ENCODE measurements around the gene EIPR1.

EIPR1 gene

GRCh38 chr2:3267869-3268704 is 109.5 kb downstream of the EIPR1 start:
- DNase-seq (ENCODE audit: low read depth), result no peak

DNA sequence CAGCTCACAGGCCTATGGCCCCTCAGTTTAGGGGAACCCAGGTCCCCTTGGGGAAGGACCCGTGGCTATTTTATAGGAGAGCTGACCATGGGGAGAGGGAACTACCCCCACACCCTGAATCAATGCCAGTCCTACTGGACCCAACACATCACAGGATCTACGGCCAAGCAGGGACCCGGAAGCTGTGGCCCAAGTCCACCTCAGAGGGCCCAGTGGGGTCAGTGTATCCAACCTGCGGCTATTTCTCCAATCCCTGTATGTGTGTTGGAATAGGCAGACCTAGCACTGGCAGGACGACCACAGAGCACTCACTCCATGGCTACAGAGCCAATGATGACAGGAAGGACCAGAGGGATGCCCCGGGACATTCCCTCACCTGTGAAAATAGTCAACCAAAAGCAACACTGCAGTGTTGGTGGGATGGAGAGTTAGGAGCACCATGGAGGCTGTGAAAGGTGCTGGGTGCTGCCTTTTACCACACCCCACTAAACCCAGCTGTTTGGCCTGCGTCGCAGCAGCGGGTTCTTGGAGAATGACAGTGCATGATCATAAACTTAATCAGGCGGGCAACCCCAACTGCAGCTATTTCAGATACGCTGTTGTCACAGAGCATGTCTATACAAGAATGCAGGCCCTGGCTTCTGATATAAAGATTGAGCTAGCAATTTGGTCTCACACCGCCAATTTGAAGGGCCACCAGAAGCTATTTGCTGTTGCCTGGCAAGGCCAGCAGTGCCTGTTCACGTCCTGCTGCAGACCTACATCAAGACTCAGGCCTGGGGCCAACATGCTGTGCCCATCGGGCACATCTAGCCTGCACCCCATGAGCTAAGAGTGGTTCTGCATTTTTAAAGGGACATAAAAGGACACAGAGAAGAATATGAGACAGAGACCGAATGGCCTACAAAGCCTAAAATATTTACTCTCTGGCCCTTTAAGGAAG is 110.4 kb downstream of the EIPR1 start:
- no peak for DNase-seq (ENCODE audit: low read depth)

DNA sequence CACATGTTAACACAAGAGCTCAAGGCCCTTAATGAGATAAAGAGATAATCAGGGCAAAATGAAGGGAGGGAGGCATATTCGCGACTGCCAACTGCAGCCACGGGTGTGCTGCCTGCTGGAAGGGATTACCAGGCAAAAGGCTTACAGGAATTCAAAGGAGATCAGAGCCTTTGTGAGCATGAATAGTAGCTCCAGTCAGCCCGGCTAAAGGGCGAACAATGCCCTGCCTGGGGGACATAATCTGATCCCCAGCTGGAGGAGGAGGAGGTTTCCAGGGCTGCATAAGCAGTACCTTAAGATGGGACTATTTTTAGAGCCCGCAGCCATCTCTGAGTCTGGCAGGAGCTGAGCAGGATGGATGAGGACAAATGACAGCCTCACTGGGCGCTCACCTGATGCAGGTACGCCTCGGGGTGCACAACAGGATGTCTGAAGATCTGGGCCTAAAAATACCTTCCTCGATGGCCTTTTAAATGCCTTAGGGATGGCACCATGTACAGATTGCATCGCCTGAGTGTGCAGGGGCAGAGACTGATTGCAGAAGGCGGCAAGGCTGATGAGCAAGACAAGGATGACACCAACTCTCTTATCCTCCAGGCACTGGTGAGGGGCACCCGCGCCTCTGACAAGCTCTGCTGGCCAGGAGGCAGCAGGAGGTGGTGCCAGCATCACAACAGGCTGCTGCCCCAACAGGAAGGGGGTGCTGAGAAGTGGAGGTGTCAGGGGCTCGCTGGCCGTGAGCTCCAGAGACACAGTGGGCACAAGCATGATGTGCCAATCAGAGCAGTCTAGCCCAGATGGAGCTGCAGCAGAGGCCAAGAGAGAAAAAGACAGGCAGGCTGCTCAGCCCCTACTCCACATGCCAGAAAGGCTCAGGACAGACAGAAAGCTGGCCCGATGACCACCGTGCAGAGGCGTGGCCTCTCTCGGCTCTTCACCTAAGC is 111.4 kb downstream of the EIPR1 start:
- DNase-seq (ENCODE audit: low read depth), result no peak

- DNase-seq (ENCODE audit: low read depth), result no peak
These were observed 112.1 kb downstream of the EIPR1 start for GRCh38 chr2:3265471-3265870.

DNA sequence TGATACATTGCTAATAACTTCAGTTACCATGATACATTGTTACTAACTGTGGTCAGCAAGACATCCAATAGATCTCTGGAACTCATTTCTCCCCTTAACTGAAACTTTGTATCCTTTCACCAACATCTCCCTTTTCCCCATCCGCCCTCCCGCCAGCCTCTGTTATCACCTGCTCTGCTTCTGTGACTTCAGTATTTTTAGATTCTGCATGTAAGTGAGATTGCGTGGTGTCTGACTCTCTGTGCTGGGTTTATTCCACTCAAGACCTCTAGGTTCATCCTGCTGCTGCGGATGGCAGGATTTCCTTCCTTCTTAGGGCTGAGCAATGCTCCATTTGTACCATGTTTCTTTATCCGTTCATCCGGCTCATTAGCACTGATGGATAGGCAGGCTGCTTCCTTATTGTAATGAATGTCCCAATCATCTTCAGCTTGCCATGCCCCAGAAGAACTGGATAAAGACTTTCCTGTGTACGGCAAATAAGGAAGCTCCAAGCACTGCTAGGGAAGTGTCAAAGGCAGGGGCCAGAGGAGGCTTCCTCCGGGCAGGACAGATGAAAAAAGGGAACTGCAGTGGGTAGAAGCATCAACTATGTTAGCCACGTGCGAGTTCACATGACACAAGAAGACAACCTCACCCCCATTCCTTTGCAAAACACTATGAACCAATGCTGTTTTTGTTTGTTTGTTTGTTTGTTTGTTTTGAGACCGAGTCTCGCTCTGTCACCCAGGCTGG is 113.4 kb downstream of the EIPR1 start:
- DNase-seq (ENCODE audit: low read depth), result no peak

DNA sequence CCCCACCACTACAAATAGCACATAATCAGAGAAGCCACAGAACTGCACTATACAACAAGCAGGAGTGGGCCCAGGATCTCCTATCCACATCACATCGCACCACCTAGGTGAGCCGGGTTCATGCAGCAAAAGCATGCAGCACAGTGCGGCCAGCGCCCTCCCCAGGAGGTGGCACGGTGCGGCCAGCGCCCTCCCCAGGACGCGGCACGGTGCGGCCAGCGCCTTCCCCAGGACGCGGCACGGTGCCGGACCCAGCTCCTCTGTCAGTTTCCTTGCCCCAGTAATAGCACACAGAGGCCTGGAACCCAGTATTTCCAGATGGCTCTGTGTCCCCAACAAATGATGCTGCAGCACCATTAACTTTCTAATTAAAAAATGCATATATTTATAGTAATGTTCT is 114.1 kb downstream of the EIPR1 start:
- no peak for DNase-seq (ENCODE audit: low read depth)

DNA sequence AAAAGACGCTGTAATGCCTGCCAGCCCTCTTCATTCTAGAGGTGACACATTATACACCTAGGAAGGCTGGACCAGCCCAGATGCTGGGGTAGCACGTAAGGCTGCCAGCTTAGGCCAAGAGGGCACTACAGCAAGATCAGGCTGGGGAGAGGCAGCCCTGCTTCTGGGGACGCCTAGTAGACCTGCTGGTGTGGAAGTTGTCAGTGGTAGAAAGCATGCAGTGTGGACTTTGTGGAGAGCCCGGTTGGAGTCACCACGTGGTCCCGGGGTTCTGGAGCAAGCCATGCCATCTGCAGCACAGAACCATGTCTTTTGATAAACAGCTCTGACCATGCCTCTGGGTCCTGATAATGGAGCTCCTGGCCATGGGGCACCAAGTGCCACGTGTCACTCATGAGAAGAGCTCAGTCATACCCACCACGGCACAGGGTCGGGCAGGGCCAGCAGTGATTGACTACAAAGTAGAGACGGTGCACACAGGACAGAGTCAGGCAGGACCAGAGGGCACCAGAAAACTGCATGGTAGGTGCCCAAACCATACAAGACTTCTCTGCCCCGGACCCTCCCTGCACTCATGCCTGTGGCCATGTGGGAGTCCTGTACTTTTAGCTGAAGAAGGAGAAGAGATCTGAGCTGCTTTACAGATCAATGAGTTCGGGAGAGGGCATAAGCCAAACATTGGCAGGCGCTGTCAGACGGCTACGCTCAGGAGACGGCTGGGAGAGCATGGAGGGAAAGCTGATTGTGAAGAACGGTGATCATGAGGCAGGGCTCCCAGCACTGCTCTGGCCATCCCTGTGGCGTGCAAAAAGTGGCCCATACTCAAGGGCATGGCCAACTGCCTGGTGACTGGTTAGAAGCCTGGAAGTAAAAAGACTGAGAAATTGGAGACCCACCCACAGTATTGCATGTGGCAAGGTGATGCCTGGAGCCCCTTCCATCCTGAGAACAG is 114.9 kb downstream of the EIPR1 start:
- no peak for DNase-seq (ENCODE audit: low read depth)

DNA sequence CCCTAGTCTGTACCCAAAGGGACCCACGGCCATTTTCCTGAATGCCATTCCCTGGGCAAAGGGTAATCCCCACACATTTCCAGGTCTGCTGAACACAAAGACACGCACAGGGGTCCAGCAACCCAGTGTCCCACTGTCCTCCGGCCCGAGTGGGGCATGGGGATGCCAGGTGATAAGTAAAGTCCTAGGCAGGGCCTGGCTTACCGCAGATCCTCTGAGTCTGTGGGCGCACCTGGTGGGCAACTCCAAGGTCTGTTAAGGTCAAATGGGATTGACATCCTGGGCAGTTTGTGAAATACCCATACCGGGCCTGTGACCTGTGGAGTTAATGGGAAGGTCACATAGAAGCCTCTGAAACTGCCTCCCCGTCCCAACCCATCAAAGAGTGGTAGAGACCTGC is 116.1 kb downstream of the EIPR1 start:
- no peak for DNase-seq (ENCODE audit: low read depth)

DNA sequence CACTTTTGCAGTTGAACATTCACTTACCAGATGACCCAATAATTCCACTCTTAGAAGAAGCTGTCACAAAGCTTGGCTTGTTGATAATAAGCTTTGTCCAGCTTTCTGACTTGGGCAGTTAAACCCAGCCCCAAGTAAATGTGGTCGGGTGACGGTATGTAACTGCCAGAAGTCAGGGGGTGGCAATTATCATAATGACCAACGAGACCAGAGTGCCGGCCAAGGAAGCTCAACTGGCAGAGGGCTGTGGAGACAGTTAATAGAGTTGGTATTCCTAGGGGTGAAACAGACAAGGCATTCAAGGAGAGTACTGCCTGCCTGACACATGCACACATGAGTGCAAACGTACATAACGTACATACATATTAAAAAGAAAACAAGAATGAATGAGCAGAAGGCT is 116.7 kb downstream of the EIPR1 start:
- DNase-seq (ENCODE audit: low read depth), result no peak

DNA sequence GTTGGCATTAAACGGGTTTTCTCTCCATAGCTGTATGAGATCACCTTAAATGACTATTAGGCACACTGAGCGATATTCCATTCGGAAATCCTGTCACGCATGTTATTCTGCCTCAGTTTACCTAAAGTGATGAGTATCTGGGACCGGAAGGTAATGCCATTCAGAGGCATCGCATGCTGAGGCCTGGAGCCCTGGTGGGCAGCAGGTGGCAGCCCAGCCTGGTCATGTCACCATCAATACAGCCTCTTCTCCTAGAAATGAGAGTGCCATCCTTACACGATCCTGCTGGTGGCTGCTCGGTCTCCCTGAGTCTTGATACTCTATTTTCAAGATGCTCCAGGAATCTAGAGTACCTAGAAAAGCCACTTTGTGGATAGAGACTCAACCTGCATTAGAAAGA is 119.8 kb downstream of the EIPR1 start:
- DNase-seq (ENCODE audit: low read depth), result no peak

- no peak for DNase-seq (ENCODE audit: low read depth)
These were observed 120.5 kb downstream of the EIPR1 start for GRCh38 chr2:3257166-3257565.

GRCh38 chr2:3256605-3257004 is 121.0 kb downstream of the EIPR1 start:
- no peak for DNase-seq (ENCODE audit: low read depth)

GRCh38 chr2:3256157-3256556 is 121.5 kb downstream of the EIPR1 start:
- DNase-seq (ENCODE audit: low read depth), result no peak

GRCh38 chr2:3254442-3254941 is 123.1 kb downstream of the EIPR1 start:
- no peak for DNase-seq (ENCODE audit: low read depth)

DNA sequence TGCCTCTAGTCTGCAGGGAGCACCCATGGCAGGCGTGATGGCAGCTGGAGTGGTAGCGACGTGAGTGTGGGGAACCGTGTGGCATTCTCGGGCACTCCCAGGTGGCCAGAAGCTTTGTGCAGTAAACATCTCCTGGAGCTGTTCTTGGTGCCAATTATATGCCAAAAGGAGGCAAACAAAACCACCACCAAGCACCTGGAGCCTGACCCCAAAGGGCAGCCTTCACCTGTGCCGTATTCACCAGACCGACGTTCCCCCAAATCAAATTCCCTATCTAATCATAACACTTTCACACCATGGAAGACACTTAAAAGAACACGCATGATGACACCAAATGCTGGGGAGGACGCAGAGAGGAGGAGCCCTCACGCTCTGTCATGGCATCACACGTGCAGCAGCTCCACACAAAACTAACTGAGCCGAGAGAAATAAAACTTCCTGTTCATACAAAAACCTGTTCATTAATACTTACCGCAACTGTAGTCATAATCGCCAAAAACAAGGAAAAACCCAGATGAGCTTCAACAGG is 123.6 kb downstream of the EIPR1 start:
- DNase-seq (ENCODE audit: low read depth), result no peak

DNA sequence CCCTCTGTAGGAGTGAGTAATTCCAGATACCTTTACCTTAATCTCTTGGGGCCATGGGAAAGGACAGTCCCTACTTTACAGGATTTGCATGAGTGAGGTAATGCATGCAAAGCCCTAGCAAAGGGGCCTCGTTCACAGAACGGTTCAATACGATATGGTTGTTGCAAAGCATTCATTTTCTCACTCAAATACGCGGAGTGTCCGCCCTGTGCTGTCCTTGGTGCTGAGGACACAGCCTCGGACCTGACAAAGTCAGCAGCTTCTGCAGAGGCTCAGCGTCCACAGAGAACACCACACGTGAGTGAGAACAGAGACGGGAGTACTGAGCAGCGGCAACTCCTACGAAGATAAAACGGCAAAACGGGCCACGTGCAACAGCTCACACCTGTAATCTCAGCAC is 125.7 kb downstream of the EIPR1 start:
- DNase-seq (ENCODE audit: low read depth), result no peak

DNA sequence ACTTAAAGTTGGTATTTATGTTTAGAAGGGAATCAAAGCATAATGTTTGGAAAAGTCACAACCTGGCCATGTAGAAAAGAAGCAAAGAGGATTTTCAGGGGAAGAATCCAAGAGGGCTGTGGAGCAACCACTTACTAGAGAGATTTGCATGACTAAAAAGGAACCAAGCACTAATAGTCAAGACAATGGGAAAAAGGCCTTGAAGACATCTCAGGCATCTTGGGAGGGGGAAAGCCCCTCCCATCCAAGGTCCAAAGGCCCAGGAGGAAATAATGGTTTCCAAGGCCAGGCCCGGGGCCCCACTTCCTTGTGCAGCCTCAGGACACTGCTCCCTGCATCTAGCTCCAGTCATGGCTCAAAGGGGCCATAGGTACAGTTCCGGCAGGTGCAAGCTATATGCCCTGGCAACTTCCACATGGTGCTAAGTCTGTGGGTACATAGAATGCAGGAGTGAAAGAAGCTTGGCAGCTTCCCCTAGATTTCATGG is 128.1 kb downstream of the EIPR1 start:
- no peak for DNase-seq (ENCODE audit: low read depth)

DNA sequence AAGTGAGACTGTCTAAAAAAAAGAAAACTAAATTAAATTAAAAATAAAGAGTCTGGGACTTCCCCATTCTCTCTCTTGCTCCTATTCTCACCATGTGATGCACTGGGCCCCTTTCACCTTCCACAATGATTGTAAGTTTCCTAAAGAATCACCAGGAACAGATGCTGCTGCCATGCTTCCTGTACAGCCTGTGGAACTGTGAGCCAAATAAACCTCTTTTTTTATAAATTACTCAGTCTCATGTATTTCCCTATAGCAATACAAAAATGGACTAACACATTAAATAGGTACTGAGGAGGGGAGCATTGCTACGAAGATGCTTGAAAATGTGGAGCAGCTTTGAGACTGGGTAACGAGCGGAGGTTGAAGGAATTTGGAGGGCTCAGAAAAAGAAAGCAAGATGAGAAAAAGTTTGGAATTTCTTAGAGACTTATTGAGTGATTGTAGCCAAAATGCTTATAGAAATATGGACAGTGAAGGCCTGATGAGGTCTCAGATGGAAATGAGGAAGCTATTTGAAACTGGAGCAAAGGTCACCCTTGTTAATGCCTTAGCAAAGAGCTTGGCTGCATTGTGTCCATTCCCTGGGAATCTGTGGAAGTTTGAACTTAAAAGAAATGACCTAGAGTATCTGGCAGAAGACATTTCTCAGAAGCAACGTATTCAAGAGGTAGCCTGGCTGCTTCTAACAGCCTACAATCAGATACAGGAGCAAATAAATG is 128.7 kb downstream of the EIPR1 start:
- DNase-seq (ENCODE audit: low read depth), result no peak
